SK-N-SH treated with all-trans-retinoic acid at 6 μM for 48 hours (cell line): ENCODE measurements around the gene HOXA6.

Experiments used
- CSDC2 ChIP-seq: fragments of 250-450 bp; sonication (Bioruptor Pico); IDR thresholded peaks from 2 replicates; pipeline ENCODE4 v1.5.0; 2020; ENCODE audit warnings: mild to moderate bottlenecking, moderate library complexity
- ISL1 ChIP-seq: fragments of 250-450 bp; sonication (Bioruptor Pico); IDR thresholded peaks from 2 replicates; pipeline ENCODE4 v2.1.2; 2022; ENCODE audit warnings: mild to moderate bottlenecking, moderate library complexity
- TOX ChIP-seq: fragments of 250-450 bp; sonication (Bioruptor Pico); IDR thresholded peaks from 2 replicates; pipeline ENCODE4 v1.8.0; 2021; ENCODE audit warnings: mild to moderate bottlenecking, moderate library complexity, borderline replicate concordance
- ZFP30 ChIP-seq: fragments of 450-650 bp; formaldehyde crosslinking; IDR thresholded peaks from 2 replicates; pipeline ENCODE4 v1.5.0; 2022; ENCODE audit warnings: mild to moderate bottlenecking, moderate library complexity

GRCh38 chr7:27166531-27167505 is 19.2 kb upstream of the HOXA6 start:
- no peak for TF ChIP-seq ISL1 (CRISPR knock-in tag)
- TF ChIP-seq TOX (CRISPR knock-in tag) = no peak
- TF ChIP-seq ZFP30 = no peak
- TF ChIP-seq CSDC2 (CRISPR knock-in tag) = no peak
